LHCN-M2 (cell line): Measurements from ENCODE around the gene SRC. TPM values are rescaled to one million over a fixed set of nuclear protein-coding genes. Genes with fewer than 3 reads are reported as not detected.
"Not testable (repeated sequence)": the region's sequence is repeated elsewhere in the genome, so short reads cannot be mapped to it uniquely, and the experiment has no call there.

Source experiments
- DNase-seq: peaks from one replicate; pipeline ENCODE4 v3.0.0-alpha.2; 2012; ENCODE audit warnings: low read depth
- total RNA-seq: library from RNA; depleted of rRNA; stranded (reverse); fragments of >200 nt; gene quantifications from 2 replicates; pipeline ENCODE4 v1.2.3, GENCODE V29; 2014

The SRC gene
- total RNA-seq, 1 experiment from 2014 or later: 7.5 TPM

DNA sequence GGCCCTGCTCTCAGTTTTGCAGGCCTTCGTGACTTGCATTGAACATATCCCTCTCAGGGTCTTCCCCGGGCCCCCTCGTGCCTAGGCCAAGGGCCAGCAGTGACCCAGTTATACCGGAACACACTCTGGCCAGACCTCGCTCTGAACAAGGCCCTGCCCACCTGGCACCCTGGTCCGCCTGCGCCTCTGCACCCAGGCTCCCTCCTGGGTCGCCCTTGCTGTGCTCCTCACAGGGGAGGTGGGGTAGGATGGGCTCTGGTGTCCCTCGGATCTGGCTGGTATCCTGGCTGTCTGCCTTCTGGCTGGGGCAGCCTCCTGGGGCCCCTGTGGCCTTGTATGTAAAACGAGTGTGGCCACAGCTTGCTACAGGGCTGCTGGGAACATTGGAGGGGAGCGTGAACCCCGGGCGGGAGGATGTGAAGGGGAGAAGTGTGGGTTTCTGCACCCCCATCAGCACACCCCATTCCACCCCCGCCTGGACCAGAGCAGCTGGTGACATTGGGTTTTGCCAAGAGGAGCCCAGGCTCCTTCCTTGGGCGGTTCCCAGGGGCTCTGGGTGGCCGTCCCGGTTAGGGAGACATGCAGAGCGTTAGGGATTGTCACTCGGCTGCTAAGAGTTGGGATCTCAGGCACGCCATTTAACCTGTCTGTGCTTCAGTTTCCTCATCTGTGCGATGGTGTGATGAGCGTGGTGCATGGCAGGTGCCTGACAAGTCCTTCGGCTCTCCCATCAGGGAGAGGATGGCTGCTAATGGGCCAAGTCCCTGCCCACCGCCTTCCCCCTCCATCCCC is 17.5 kb downstream of the SRC start:
- no peak for DNase-seq

GRCh38 chr20:37364013-37364926 is 18.3 kb downstream of the SRC start:
- no peak for DNase-seq

DNA sequence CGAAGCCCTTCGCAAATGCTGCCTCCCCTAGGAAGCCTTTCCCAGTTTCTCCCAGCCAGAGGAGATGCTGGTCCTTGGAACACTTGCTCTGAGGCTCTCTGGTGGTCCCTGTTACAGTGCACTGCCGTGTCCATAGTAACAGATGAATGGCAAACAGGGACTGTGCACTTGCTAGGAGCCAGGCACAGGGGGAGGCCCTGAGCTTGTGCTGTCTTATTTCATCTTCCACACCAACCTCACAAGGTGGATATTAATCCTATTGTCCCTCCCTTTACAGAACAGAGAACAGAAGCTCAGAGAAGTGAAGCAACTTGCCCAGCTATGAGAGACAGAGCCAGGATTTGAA is 19.0 kb downstream of the SRC start:
- DNase-seq: no peak

DNA sequence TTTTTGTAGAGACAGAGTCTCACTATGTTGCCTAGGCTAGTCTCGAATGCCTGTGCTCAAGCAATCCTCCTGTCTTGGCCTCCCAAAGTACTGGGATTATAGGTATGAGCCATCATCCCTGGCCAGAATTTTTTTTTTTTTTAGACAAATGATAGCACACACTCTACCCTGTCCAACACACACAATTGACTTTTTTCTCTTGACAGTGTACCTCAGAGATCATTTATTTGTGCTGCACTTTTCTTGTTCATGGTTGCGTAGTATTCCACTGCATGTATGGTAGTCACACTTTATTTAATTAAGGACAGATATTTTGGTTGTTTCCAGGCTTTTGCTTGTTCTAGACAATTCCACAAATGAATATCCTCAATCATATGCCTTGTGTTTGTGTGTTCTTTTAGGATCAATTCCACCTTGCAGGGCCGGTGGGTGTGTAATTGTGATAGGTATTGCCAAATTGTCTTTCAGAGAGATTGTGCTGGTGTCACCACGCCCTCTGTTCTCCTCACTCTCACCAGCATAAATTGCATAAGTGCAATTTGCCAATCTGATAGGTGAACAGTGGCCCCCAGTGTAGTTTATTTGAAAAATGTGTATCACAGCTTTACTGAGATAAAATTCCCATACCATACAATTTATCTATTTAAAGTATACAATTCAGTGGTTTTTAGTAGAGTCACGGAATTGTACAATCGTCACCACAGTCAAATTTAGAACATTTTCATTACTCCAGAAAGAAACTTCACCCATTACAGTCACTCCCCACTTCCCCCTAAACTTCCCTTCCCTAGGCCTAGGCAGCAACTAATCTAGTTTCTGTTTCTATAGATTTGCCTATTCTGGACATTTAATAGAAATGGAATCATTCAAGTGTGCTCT is 20.1 kb downstream of the SRC start:
- DNase-seq: no peak

GRCh38 chr20:37366743-37367142 is 20.8 kb downstream of the SRC start:
- DNase-seq: no peak

DNA sequence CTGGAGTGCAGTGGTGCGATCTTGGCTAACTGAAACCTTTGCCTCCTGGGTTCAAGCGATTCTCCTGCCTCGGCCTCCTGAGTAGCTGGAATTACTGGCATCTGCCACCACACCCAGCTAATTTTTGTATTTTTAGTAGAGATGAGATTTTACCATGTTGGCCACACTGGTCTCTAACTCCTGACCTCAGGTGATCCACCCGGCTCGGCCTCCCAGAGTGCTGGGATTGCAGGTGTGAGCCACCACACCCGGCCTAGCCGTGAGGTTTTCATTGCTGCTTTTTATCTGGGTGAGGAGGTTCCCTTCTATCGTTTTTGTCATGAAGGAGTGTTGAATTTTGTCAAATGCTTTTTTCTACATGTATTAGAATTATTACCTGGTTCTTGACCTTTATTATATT is 23.9 kb downstream of the SRC start:
- no peak for DNase-seq

GRCh38 chr20:37371845-37372244 is 25.9 kb downstream of the SRC start:
- not testable (repeated sequence) for DNase-seq

DNA sequence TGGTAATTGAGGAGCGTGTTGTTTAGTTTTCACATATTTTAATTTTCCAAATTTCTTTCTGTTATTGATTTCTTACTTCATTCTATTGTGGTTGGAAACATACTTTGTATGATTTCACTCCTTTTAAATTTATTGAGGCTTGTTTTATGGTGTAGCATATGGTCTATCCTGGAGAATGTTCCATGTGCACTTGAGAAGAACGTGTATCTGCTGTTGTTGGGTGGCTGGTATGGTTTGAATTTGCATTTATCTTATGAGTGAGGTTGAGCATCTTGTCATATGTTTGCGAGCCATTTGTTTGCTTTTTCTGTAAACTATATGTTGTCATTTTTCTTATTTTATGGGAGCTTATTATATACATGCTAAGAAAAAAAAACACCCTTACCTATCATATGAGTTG is 26.5 kb downstream of the SRC start:
- no peak for DNase-seq

GRCh38 chr20:37373020-37373598 is 27.2 kb downstream of the SRC start:
- DNase-seq: no peak

DNA sequence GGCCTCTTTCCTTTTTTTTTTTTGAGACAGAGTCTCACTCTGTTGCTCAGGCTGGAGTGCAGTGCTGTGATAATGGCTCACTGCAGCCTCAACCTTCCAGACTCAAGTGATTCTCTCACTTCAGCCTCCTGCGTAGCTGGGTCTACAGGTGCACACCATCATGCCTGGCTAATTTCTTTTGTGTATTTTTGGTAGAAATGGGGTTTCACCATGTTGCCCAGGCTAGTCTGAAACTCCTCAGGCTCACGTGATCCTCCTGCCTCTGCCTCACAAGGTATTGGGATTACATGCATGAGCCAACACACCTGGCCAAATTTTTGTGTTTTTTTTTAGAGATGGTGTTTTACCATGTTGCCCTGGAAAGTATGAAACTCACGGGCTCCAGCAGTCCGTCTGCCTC is 29.3 kb downstream of the SRC start:
- no peak for DNase-seq

- no peak for DNase-seq
Observed at GRCh38 chr20:37376324-37376723, 30.4 kb downstream of the SRC start.

DNA sequence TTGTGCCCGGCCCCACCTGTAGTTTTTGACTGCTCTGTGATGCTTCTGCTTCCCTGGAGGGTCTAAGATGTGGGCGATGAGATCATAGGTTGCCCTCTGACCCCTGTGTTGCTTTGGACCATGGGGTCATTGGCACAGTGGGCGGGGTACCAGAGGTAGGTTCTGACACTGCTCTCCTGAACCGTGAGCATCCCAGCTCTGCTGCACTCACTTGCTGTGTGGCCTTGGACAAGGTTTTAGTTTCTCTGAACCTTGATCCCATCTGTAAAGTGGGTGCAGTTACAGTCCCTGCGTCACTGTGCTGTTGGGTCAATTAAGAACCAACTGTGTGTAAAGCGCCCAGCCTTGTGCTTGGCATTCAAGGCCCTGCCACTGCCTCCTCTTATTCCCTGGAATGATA is 30.9 kb downstream of the SRC start:
- DNase-seq: no peak

DNA sequence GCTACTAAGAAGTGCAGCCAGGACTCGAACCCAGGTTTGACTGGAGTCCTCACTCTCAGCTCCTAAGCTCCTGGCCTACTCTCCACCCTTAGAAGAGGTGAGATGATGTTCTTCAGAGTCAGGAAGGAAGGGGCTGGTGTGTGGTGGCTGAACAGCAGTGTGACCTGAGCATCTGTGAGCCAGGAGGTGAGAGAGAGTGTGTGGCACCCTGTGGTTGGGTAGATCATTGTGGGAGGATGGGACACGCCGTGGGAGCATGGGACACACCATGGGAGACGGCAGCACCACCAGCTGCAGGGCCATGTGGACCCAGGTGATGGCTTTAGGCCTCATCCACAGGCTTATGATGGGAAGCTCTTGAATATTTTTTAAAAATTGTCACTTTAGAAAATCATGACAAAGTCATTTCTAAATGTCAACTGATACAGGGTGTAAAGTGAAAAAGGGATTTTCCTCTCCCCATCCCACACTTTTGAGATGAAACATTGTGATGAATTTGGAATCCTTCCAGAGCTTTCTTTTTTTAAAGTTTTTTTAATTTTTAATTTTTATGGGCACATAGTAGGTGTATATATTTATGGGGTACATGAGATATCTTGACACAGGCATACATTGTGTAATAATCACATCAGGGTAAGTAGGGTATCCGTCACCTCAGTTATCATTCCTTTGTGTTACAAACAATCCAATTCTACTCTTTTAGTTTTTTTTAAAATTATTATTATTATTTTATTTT is 31.6 kb downstream of the SRC start:
- DNase-seq: no peak

- DNase-seq: no peak
Observed at GRCh38 chr20:37378420-37378784, 32.5 kb downstream of the SRC start.

GRCh38 chr20:37378785-37379598 is 33.1 kb downstream of the SRC start:
- DNase-seq: no peak

GRCh38 chr20:37379967-37380828 is 34.3 kb downstream of the SRC start:
- DNase-seq: no peak

GRCh38 chr20:37380864-37381579 is 35.1 kb downstream of the SRC start:
- no peak for DNase-seq
